Kidney epithelial cell (primary cell): ENCODE measurements around the gene POLR3K. TPM values are rescaled to one million over a fixed set of nuclear protein-coding genes. Genes with fewer than 3 reads are reported as not detected.
A peak's percentile ranks its signal among the peaks of the same experiment; 100 is the strongest.
"Not testable (repeated sequence)": the region's sequence is repeated elsewhere in the genome, so short reads cannot be mapped to it uniquely, and the experiment has no call there.

Source experiments
- DNase-seq: peaks from one replicate; pipeline ENCODE4 v3.0.0-alpha.2; 2010; ENCODE audit warnings: low read depth
- H3K27me3 ChIP-seq: 2 replicates; pipeline ENCODE4 v1.6.0; 2011; ENCODE audit warnings: low read length; ENCODE audit not compliant: control insufficient read depth, insufficient read depth
- H3K36me3 ChIP-seq: 2 replicates; pipeline ENCODE4 v1.5.1; 2011; ENCODE audit warnings: low read length; ENCODE audit not compliant: control insufficient read depth, insufficient read depth
- H3K4me3 ChIP-seq: 2 replicates; pipeline ENCODE4 v1.5.1; 2011; ENCODE audit warnings: low read depth, mild to moderate bottlenecking, control low read depth, low read length
- total RNA-seq: library from RNA; depleted of rRNA; stranded (reverse); fragments of >200 nt; gene quantifications from 2 replicates; pipeline ENCODE4 v1.2.3, GENCODE V29; 2015
- TF ChIP-seq, protein P1 (sequence below): IDR thresholded peaks from 2 replicates; pipeline ENCODE4 v1.5.1; 2011; ENCODE audit warnings: mild to moderate bottlenecking, moderate library complexity, low read length, control low read depth, inconsistent platforms; ENCODE audit not compliant: insufficient read depth, poor library complexity, severe bottlenecking

POLR3K gene
- total RNA-seq, 1 donor from 2014 or later: 5.5 TPM

DNA sequence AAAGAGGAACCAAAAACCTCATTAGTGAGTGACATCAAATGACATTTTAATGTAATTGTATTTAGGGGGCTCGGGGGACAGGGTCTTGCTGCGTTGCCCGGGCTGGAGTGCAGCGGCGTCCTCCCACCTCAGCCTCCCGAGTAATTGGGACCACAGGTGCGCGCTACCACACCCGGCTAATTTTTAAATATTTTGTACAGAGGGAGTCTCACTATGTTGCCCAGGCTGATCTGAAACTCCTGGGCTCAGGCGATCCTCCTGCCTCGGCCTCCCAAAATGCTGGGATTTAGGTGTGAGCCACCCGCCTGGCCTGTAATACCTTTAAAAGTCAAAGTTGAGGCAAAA lies 801 bp upstream of the POLR3K start:
- Histone ChIP-seq H3K4me3 (peak overlapping the region; percentile 60), H3K36me3 (peaks cover 1% of the 10 kb centered on the region), H3K27me3 (no peaks in the 10 kb centered on the region)
- TF ChIP-seq, protein P1, sequence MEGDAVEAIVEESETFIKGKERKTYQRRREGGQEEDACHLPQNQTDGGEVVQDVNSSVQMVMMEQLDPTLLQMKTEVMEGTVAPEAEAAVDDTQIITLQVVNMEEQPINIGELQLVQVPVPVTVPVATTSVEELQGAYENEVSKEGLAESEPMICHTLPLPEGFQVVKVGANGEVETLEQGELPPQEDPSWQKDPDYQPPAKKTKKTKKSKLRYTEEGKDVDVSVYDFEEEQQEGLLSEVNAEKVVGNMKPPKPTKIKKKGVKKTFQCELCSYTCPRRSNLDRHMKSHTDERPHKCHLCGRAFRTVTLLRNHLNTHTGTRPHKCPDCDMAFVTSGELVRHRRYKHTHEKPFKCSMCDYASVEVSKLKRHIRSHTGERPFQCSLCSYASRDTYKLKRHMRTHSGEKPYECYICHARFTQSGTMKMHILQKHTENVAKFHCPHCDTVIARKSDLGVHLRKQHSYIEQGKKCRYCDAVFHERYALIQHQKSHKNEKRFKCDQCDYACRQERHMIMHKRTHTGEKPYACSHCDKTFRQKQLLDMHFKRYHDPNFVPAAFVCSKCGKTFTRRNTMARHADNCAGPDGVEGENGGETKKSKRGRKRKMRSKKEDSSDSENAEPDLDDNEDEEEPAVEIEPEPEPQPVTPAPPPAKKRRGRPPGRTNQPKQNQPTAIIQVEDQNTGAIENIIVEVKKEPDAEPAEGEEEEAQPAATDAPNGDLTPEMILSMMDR: no peak
- DNase-seq: no peak

DNA sequence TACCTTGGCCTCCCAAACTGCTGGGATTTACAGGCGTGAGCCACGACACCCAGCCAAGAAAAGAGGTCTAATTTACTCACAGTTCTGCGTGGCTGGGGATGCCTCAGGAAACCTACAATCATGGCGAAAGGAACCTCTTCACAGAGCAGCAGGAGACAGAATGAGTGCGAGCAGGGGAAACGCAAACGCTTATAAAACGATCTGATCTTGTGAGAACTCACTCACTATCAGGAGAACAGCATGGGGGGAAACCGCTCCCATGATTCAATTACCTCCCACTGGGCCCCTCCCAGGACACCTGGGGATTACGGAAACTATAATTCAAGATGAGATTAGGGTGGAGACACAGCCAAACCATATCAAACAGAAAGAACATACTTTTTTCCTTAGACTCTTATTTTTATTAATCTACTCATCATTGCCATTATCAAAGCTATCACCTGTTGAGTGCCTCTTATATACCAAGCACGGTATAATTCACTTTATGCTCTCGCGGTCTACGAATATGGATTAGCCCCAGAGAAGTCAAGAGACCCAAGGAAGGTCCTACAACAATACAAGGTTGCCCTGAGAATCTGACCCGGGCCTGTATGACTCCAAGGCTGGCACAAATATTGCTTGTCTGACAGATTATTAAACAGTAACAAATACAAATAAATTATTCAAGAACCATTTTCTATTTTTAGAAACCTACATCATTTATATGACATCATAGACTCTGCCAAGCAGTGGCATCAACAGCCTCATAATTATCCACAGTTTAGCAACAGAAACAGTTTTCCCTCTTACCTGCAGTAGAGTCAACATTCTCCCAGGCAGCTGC lies 2.4 kb downstream of the POLR3K start:
- H3K36me3 ChIP-seq: no peaks in the 10 kb centered on the region
- no peak for DNase-seq
- H3K27me3 ChIP-seq: no peaks in the 10 kb centered on the region
- TF ChIP-seq, protein P1: no peak
- no peak overlapping the region for H3K4me3 ChIP-seq

DNA sequence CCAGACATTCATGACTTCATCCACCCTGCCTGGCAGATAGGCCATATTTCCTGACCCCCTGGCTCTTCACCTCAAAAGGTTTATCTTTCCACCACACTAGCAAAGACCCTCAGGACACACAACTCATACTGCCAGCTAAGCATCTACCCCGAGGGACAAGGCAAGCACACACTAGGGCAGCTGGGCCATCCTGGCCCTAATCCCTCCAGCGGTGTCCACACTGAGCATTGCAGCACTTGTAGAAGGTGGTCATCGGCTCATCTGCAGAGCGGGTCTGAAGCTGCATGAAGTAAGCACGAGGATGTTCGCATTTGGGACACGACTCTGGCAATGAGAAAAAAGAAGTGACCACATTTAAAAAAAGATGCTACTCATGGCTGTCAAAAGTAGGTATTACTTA lies 6.2 kb downstream of the POLR3K start:
- TF ChIP-seq, protein P1: no peak
- H3K27me3 ChIP-seq: no peaks in the 10 kb centered on the region
- no peak overlapping the region for H3K4me3 ChIP-seq
- DNase-seq: no peak
- H3K36me3 ChIP-seq: no peaks in the 10 kb centered on the region

DNA sequence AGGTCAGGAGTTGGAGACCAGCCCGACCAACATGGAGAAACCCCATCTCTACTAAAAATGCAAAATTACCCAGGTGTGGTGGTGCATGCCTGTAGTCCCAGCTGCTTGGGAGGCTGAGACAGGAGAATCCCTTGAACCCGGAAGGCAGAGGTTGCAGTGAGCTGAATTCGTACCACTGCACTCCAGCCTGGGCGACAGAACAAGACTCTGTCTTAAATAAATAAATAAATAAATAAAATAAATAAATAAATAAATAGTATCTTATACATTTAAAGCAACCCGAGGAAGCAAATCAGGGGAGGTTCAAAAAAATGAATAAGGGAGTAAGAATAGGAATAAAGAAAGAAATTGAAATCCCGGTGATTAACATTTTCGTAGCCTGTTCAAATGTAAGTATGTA lies 6.9 kb downstream of the POLR3K start:
- H3K4me3 ChIP-seq, DNase-seq, H3K36me3 ChIP-seq, H3K27me3 ChIP-seq: not testable (repeated sequence)

DNA sequence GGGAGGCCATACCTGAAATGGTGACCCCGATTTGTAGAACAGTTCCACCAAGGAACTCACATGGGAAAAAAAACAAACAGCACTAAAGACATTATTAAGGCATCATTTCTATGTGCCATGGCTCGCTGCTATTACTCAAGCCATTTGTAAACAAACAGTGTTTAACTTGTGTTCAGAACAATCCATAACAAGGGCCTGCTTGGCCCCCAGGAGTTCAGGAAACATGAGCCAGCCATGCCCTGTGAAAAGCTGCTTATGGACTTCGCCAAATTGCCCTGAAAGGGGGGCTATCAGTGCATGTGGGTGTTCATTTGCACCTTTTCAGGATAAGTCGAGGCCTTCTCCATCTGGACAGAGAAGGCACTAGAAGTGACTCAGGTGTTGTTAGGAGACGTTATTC lies 8.0 kb downstream of the POLR3K start:
- TF ChIP-seq, protein P1: no peak
- Histone ChIP-seq H3K4me3 (no peak overlapping the region), H3K36me3 (no peaks in the 10 kb centered on the region), H3K27me3 (no peaks in the 10 kb centered on the region)
- no peak for DNase-seq

DNA sequence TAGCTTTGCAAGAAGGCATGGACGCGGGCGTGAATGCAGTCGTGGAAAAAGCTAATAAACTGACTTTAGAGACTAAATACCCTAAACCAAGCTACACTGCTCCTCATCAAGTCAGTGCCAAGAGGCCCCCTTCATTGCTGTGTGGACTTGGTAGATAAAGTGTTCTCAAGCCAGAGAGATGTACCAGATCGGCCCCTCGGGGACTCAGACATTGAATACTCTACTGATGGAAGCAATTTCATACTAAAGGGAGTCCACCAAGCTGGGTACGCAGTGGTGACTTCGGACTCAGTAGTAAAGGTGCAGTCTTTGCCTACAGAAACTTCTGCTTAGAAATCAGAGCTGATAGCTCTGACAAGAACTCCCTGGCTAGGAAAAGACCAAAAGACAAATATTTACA lies 8.8 kb downstream of the POLR3K start:
- DNase-seq: no peak
- no peaks in the 10 kb centered on the region for H3K36me3 ChIP-seq
- TF ChIP-seq, protein P1: no peak

More for the DNA sequence above, 8.8 kb downstream of the POLR3K start:
- Histone ChIP-seq H3K27me3 (no peaks in the 10 kb centered on the region), H3K4me3 (no peak overlapping the region)
